ENCODE measurements around the gene AKAP13.
"Not testable (repeated sequence)": the region's sequence is repeated elsewhere in the genome, so short reads cannot be mapped to it uniquely, and the experiment has no call there.

Gene AKAP13

GRCh38 chr15:85485956-85486567, 105.7 kb downstream of the AKAP13 start:
- Histone ChIP-seq H3K27ac (ENCODE audit: low read depth, low read length) (no peak overlapping the region), H3K9ac (ENCODE audit: low read length) (no peak overlapping the region), H3K27me3 (ENCODE audit: control insufficient read depth, insufficient read depth, low read length) (no peaks in the 10 kb centered on the region), H3K4me1 (ENCODE audit: control insufficient read depth, insufficient read depth, low read length) (peaks cover 2% of the 10 kb centered on the region), H3K4me3 (ENCODE audit: low read length) (no peak overlapping the region), H3K36me3 (ENCODE audit: control insufficient read depth, insufficient read depth, low read length) (no peaks in the 10 kb centered on the region)

GRCh38 chr15:85487796-85488195, 107.4 kb downstream of the AKAP13 start:
- not testable (repeated sequence) for H3K36me3 ChIP-seq (ENCODE audit: control insufficient read depth, insufficient read depth, low read length)

GRCh38 chr15:85488997-85489396, 108.6 kb downstream of the AKAP13 start:
- Histone ChIP-seq H3K27ac (ENCODE audit: low read depth, low read length) (no peak overlapping the region), H3K36me3 (ENCODE audit: control insufficient read depth, insufficient read depth, low read length) (no peaks in the 10 kb centered on the region), H3K9ac (ENCODE audit: low read length) (no peak overlapping the region), H3K4me1 (ENCODE audit: control insufficient read depth, insufficient read depth, low read length) (no peaks in the 10 kb centered on the region), H3K27me3 (ENCODE audit: control insufficient read depth, insufficient read depth, low read length) (no peaks in the 10 kb centered on the region), H3K4me3 (ENCODE audit: low read length) (no peak overlapping the region)

More at GRCh38 chr15:85487796-85488195, 107.4 kb downstream of the AKAP13 start:
- not testable (repeated sequence) for H3K4me3 ChIP-seq (ENCODE audit: low read length); H3K9ac ChIP-seq (ENCODE audit: low read length); H3K4me1 ChIP-seq (ENCODE audit: control insufficient read depth, insufficient read depth, low read length); H3K27me3 ChIP-seq (ENCODE audit: control insufficient read depth, insufficient read depth, low read length); H3K27ac ChIP-seq (ENCODE audit: low read depth, low read length)

- Histone ChIP-seq H3K9ac (ENCODE audit: low read length) (no peak overlapping the region), H3K4me3 (ENCODE audit: low read length) (no peak overlapping the region), H3K36me3 (ENCODE audit: control insufficient read depth, insufficient read depth, low read length) (no peaks in the 10 kb centered on the region), H3K27ac (ENCODE audit: low read depth, low read length) (no peak overlapping the region), H3K4me1 (ENCODE audit: control insufficient read depth, insufficient read depth, low read length) (no peaks in the 10 kb centered on the region), H3K27me3 (ENCODE audit: control insufficient read depth, insufficient read depth, low read length) (no peaks in the 10 kb centered on the region)
Measured at GRCh38 chr15:85489773-85490493, 109.5 kb downstream of the AKAP13 start.

- Histone ChIP-seq H3K4me3 (ENCODE audit: low read length) (no peak overlapping the region), H3K27ac (ENCODE audit: low read depth, low read length) (no peak overlapping the region), H3K4me1 (ENCODE audit: control insufficient read depth, insufficient read depth, low read length) (peaks cover 3% of the 10 kb centered on the region), H3K36me3 (ENCODE audit: control insufficient read depth, insufficient read depth, low read length) (no peaks in the 10 kb centered on the region), H3K9ac (ENCODE audit: low read length) (no peak overlapping the region), H3K27me3 (ENCODE audit: control insufficient read depth, insufficient read depth, low read length) (no peaks in the 10 kb centered on the region)
Measured at GRCh38 chr15:85490856-85491255, 110.5 kb downstream of the AKAP13 start.

- H3K27ac ChIP-seq (ENCODE audit: low read depth, low read length) = no peak overlapping the region
- H3K4me3 ChIP-seq (ENCODE audit: low read length) = no peak overlapping the region
- H3K4me1 ChIP-seq (ENCODE audit: control insufficient read depth, insufficient read depth, low read length) = peaks cover 3% of the 10 kb centered on the region
- H3K27me3 ChIP-seq (ENCODE audit: control insufficient read depth, insufficient read depth, low read length) = no peaks in the 10 kb centered on the region
- no peak overlapping the region for H3K9ac ChIP-seq (ENCODE audit: low read length)
- no peaks in the 10 kb centered on the region for H3K36me3 ChIP-seq (ENCODE audit: control insufficient read depth, insufficient read depth, low read length)
Measured at GRCh38 chr15:85491691-85492090, 111.3 kb downstream of the AKAP13 start.

- H3K9ac ChIP-seq (ENCODE audit: low read length) = no peak overlapping the region
- peaks cover 3% of the 10 kb centered on the region for H3K4me1 ChIP-seq (ENCODE audit: control insufficient read depth, insufficient read depth, low read length)
- H3K27me3 ChIP-seq (ENCODE audit: control insufficient read depth, insufficient read depth, low read length) = no peaks in the 10 kb centered on the region
- no peaks in the 10 kb centered on the region for H3K36me3 ChIP-seq (ENCODE audit: control insufficient read depth, insufficient read depth, low read length)
- H3K27ac ChIP-seq (ENCODE audit: low read depth, low read length) = no peak overlapping the region
- no peak overlapping the region for H3K4me3 ChIP-seq (ENCODE audit: low read length)
Measured at GRCh38 chr15:85492406-85492805, 112.0 kb downstream of the AKAP13 start.

GRCh38 chr15:85493260-85493659, 112.9 kb downstream of the AKAP13 start:
- Histone ChIP-seq H3K4me1 (ENCODE audit: control insufficient read depth, insufficient read depth, low read length) (peaks cover 3% of the 10 kb centered on the region), H3K9ac (ENCODE audit: low read length) (no peak overlapping the region), H3K4me3 (ENCODE audit: low read length) (no peak overlapping the region), H3K27ac (ENCODE audit: low read depth, low read length) (no peak overlapping the region), H3K27me3 (ENCODE audit: control insufficient read depth, insufficient read depth, low read length) (no peaks in the 10 kb centered on the region), H3K36me3 (ENCODE audit: control insufficient read depth, insufficient read depth, low read length) (no peaks in the 10 kb centered on the region)

- Histone ChIP-seq H3K36me3 (ENCODE audit: control insufficient read depth, insufficient read depth, low read length) (no peaks in the 10 kb centered on the region), H3K27me3 (ENCODE audit: control insufficient read depth, insufficient read depth, low read length) (no peaks in the 10 kb centered on the region), H3K9ac (ENCODE audit: low read length) (no peak overlapping the region), H3K4me3 (ENCODE audit: low read length) (no peak overlapping the region), H3K27ac (ENCODE audit: low read depth, low read length) (no peak overlapping the region), H3K4me1 (ENCODE audit: control insufficient read depth, insufficient read depth, low read length) (peaks cover 4% of the 10 kb centered on the region)
Measured at GRCh38 chr15:85494048-85494777, 113.8 kb downstream of the AKAP13 start.

GRCh38 chr15:85495096-85495495, 114.7 kb downstream of the AKAP13 start:
- H3K36me3 ChIP-seq (ENCODE audit: control insufficient read depth, insufficient read depth, low read length) = no peaks in the 10 kb centered on the region
- peak overlapping the region; percentile 38 for H3K9ac ChIP-seq (ENCODE audit: low read length)
- no peak overlapping the region for H3K27ac ChIP-seq (ENCODE audit: low read depth, low read length)
- H3K4me3 ChIP-seq (ENCODE audit: low read length) = no peak overlapping the region
- H3K4me1 ChIP-seq (ENCODE audit: control insufficient read depth, insufficient read depth, low read length) = peaks cover 13% of the 10 kb centered on the region
- H3K27me3 ChIP-seq (ENCODE audit: control insufficient read depth, insufficient read depth, low read length) = no peaks in the 10 kb centered on the region

GRCh38 chr15:85495544-85495943, 115.1 kb downstream of the AKAP13 start:
- H3K9ac ChIP-seq (ENCODE audit: low read length) = no peak overlapping the region
- H3K4me3 ChIP-seq (ENCODE audit: low read length) = no peak overlapping the region
- no peaks in the 10 kb centered on the region for H3K36me3 ChIP-seq (ENCODE audit: control insufficient read depth, insufficient read depth, low read length)
- H3K4me1 ChIP-seq (ENCODE audit: control insufficient read depth, insufficient read depth, low read length) = peaks cover 17% of the 10 kb centered on the region
- no peak overlapping the region for H3K27ac ChIP-seq (ENCODE audit: low read depth, low read length)
- no peaks in the 10 kb centered on the region for H3K27me3 ChIP-seq (ENCODE audit: control insufficient read depth, insufficient read depth, low read length)

- Histone ChIP-seq H3K36me3 (ENCODE audit: control insufficient read depth, insufficient read depth, low read length) (no peaks in the 10 kb centered on the region), H3K4me3 (ENCODE audit: low read length) (no peak overlapping the region), H3K27ac (ENCODE audit: low read depth, low read length) (no peak overlapping the region), H3K4me1 (ENCODE audit: control insufficient read depth, insufficient read depth, low read length) (peaks cover 17% of the 10 kb centered on the region), H3K27me3 (ENCODE audit: control insufficient read depth, insufficient read depth, low read length) (no peaks in the 10 kb centered on the region), H3K9ac (ENCODE audit: low read length) (no peak overlapping the region)
Measured at GRCh38 chr15:85496151-85496550, 115.7 kb downstream of the AKAP13 start.

All from rectal smooth muscle tissue (tissue), 1 donor.